GM12891 (cell line): ENCODE results near the gene SPATS2.

Experiments
- POLR2A ChIP-seq: IDR thresholded peaks from 2 replicates; pipeline ENCODE4 v1.6.1; 2011; ENCODE audit warnings: low read depth, low read length, control low read depth
- SPI1 ChIP-seq: IDR thresholded peaks from 2 replicates; pipeline ENCODE4 v1.6.1; 2011; ENCODE audit warnings: low read depth, low read length, control low read depth
- TAF1 ChIP-seq: IDR thresholded peaks from 2 replicates; pipeline ENCODE4 v1.6.1; 2011; ENCODE audit warnings: low read depth, low read length, control low read depth

DNA sequence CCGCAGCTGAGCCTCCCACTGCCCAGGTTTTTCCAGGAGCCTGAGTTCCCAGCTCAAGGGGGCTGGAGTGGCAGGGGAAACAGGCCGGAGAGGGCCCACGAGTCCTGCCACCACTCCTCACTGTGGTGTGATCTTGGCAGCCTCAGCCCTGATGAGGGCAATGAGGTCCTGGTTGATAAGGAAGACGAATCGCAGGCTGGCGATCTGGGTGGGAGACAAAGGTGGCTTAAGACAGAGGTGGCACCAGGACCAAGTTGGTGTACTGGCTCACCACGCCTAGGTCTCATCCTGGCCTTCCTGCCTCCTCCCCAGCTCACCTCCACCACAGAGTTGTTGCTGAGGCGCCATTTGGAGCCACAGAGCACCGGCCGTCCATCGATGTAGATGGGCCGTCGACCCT is 191.3 kb downstream of the SPATS2 start:
- no peak for TF ChIP-seq POLR2A
- TF ChIP-seq TAF1: no peak
- no peak for TF ChIP-seq SPI1
